ENCODE measurements around the gene CDC42EP5.
"Not testable (repeated sequence)": the region's sequence is repeated elsewhere in the genome, so short reads cannot be mapped to it uniquely, and the experiment has no call there.

Gene CDC42EP5, protein sequence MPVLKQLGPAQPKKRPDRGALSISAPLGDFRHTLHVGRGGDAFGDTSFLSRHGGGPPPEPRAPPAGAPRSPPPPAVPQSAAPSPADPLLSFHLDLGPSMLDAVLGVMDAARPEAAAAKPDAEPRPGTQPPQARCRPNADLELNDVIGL

DNA sequence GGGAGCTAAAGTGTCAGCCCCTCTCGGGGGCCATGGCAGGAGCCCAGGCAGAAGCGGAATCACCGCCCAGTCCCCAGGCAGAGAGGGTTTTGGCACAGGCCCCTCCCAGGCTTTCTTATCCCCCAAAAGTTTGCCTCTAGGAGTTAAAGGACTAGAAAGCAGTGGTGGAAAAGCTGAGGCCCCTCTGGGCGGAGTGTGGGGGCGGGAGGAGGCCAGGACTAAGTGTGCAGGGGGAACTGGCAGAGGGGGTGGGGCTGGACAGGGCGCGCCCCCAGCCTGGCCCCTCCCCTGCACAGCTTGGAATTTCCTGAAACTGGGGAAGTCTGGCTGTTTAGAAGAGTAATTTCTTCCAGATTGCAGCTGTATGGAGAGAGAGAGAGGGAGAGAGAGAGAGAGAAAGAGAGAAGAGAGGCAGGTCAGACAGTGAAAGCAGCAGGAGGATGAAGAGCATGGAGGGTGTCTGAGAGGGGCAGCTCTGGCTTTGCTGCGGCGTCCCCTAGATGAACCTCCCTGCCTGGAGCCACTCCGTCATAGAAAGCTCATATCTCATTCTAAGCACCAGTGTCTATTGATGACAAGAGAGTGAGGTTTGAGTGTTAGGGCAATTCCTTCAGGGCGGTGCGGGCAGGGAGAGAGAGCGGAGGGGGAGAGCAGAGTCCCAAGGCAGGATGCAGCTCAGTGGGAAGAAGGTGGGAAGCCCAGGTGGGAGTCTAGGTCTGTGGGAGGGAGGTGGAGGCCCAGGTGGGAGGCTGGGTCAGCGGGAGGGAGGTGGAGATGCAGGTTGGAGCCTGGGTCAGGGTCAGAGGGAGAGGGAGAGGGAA lies at the start of gene CDC42EP5:
TSS of gene CDC42EP5 (minus strand) at position 226 of the 821 bp plus-strand sequence. CDS start 7,749 bp downstream, outside the sequence.
- FAIRE-seq = no peak

DNA sequence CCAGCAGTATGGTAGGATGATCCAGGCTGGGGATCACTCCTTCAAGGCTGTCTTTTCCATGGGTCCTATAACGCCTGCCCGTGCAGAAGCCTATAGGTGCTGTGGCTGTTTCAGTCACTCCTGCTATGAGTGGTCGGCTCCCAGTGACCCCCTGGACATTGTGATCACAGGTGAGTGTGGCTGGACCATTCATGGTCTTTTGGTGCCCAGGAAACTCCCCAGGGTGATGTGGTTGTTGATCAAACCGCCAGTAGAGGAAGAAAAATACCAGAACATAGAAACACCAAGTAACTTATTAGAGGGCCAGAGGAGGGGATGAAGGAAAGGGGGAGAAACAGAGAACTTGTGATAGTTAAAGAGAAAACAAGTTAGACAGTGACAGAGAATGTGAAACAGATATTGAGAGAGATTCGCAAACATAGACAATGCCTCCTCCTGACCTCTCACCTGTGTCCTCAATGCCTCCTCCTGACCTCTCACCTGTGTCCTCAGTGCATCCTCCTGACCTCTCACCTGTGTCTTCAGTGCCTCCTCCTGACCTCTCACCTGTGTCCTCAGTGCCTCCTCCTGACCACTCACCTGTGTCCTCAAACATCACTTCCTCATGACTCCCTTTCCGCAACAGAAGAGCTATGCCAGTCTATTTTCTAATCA lies 48.9 kb upstream of the CDC42EP5 start:
- no peak for FAIRE-seq

- FAIRE-seq = no peak
Measured at GRCh38 chr19:54521022-54521859, 48.1 kb upstream of the CDC42EP5 start.

GRCh38 chr19:54518844-54519243 lies 45.7 kb upstream of the CDC42EP5 start:
- FAIRE-seq = no peak

GRCh38 chr19:54517483-54517882 lies 44.4 kb upstream of the CDC42EP5 start:
- FAIRE-seq = no peak

- FAIRE-seq = no peak
Measured at GRCh38 chr19:54515156-54515555, 42.1 kb upstream of the CDC42EP5 start.

DNA sequence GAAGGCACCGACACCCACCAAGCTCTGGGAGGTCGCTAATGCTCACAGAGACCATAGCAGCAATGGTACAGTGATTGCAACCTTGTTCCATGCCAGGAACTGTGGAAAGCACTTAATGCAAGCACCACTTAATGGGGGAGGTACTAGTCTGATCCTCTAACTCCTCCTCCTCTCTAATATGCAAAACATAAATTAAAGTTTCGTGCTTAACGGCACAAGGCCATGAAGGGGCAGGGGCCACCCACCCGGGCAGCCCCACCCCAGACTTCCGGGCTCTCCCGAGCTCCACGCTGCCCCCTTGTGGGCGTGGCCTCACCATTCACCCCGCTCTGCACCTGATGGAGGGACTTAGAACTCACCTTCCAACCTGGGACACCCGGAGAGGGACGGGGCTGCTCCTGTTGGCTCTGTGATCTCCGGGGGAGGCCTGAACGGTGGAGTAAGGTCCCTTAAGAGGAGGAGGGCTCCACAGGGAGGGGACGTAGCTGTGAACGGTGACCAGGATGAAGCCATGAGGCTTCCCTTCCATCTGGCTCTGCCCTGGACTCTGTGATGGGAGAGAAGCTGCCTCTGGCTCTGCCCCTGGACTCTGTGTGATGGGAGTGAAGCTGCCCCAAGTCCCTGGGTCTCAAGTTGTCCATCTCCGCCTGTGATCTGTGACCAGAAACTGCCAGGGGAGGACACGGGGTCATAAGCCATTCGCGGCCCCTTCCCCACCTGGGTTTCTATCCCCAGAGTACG lies 36.3 kb upstream of the CDC42EP5 start:
- FAIRE-seq = not testable (repeated sequence)

- not testable (repeated sequence) for FAIRE-seq
Measured at GRCh38 chr19:54508487-54508886, 35.4 kb upstream of the CDC42EP5 start.

DNA sequence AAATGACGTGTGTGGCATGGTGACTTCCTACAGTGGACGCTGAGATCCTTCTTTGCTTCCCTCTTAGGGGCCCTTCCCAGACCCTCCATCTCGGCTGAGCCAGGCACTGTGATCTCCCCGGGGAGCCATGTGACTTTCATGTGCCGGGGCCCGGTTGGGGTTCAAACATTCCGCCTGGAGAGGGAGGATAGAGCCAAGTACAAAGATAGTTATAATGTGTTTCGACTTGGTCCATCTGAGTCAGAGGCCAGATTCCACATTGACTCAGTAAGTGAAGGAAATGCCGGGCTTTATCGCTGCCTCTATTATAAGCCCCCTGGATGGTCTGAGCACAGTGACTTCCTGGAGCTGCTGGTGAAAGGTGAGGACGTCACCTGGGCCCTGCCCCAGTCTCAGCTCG lies 34.7 kb upstream of the CDC42EP5 start:
- no peak for FAIRE-seq

DNA sequence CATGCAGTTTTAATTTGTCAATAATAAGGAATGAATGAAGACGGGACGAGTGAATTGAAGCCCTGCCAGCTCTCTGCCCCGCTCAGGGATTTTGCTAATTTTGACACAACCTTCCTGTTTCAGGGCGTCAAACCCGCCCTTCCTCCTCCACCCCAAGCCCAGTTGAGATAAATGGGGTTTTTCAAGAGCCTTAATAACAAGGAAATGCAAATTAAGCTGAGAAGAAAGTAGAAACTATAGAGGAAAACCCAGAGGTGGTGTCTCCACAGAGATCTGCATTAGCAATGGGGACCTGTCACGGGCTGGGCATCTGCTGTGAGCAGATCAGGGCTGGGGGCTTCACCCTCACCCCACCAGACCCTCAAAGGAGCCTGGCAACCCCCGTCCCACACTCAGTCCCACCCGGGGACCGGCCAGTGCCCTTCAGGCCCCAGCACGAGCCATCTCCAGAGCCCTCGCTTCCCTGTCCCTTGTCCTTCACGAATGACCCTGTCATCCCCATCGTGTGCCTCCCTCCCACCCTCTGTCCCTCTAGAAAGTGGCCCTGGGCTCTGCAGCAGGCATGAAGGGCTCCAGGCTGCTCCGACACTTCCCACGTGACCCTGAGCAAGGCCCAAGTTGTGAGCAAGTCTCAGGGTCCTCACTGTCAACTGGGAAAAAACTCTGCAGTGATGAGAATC lies 34.1 kb upstream of the CDC42EP5 start:
- not testable (repeated sequence) for FAIRE-seq

DNA sequence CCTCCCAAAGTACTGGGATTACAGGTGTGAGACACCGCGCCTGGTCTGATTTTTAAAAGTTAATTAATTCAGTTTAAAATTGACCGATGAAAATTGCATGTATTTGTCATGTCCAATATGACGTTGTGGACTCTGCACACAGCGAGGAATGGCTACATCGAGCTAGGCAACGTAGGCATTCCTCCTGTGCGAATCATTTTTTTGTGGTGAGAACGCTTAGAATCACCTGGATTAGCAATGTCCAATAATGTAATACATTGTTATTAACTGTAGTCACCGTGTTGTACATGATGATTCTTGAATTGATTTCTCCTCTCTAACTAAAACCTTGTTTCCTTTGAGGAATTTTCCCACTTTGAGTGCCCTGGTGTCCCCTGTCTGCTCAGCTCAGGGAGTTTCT lies 33.0 kb upstream of the CDC42EP5 start:
- FAIRE-seq = no peak

GRCh38 chr19:54505542-54505941 lies 32.4 kb upstream of the CDC42EP5 start:
- FAIRE-seq = not testable (repeated sequence)

DNA sequence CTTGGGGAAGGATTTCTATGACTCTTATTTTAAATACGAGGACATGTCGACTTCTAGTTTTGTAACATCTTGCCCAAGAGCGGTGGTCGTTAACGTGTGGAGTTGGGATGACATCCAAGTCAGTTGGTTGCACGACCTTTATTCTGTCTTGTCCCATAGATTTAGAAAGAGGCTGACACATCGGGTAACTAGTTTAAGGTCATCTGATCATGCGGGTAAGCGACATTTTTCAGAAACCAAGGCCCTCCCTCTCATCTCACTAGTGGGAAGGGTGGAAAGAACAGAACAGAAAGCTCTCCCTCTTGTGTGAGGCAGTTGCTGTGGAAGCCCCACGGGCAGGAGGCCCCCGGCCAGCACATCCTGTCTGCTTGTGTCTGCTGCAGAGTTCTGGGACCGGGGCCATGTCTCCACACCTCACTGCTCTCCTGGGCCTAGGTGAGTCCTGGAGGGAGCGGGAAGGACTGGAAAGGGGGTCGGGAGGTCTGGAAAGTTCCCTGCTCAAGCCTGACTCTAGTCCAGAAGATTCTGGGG lies 29.5 kb upstream of the CDC42EP5 start, which contains the start of gene LAIR2:
TSS of gene LAIR2 (plus strand) at position 314 of the 531 bp plus-strand sequence. CDS start at position 402, 88 bp downstream.
- FAIRE-seq = no peak

DNA sequence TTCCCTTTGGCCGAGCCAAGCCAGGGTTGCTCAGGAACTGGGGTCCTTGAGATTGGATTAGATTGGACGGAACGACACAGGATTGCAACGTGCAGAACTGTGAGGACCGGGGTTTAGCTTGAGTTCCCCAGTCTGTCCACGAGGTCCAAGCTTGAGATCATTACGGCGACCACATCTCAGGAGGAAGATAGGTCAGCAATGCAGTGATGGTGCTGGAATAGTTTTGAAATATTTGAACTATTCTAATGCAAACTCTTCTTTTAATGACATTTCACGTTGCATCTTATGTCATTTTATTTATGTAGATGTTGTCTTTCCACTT lies 25.3 kb upstream of the CDC42EP5 start:
- FAIRE-seq = not testable (repeated sequence)

GRCh38 chr19:54497747-54498450 lies 24.8 kb upstream of the CDC42EP5 start:
- FAIRE-seq = not testable (repeated sequence)

- not testable (repeated sequence) for FAIRE-seq
Measured at GRCh38 chr19:54495284-54495683, 22.2 kb upstream of the CDC42EP5 start.

DNA sequence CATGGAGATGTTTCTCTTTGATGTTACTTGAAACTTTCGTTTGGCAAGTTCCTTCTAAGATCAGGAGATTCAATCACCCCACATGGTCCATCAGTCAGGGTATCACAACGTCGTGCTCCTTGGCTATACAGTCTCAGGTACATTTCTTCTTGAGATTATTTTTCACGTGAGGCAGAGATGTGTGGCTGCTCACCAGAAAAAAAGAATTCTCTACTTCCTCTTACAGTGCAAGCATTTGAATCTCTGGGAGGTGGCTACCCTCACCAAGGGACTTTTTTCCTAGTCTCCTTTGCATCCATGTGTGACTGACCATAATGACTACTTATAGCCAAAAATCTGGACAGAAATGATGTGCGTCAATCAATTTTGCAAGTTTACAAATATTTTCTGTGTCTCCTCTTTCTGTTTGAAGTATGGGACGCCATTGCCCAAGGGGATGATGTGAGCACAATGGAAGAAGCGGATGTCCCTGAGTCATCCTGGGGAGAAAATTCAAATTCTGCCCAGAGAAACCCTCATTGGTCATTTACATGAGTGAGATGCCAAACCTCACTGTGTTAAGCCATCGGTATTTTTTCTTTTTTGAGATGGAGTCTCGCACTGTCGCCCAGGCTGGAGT lies 21.0 kb upstream of the CDC42EP5 start:
- FAIRE-seq = no peak

DNA sequence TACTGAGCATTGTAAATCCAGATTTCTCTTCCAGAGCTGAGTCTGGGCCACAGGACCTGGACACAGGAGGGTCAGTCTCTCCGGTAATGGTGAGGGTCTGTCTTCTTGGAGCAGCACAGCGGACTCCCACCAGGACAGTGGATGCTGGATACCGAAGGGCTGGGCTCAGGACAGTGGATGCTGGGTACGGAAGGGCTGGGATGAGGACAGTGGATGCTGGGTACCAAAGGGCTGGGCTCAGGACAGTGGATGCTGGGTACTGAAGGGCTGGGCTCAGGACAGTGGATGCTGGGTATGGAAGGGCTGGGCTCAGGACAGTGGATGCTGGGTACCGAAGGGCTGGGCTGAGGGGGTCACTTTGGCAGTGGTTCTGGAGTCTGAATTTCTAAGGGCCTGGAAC lies 20.0 kb upstream of the CDC42EP5 start:
- FAIRE-seq = not testable (repeated sequence)

DNA sequence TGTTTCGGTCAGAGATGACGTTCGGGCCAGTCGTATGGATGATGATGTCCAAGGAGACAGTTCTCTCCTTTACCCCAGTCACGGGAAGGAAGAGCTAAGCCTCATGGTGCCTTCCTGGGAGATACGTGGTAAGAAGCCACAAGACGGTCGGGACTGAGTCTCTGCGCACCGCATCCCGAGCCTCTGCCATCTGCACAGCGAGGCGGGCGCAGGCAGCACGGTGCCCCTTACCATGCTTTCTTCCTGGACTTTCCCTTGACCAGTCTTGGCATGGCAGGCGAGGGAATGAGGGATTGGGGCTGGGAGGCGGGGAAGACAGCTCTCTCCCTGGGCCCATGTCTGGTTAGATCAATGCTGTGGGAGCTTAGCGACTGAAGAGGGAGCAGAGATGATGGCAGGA lies 19.5 kb upstream of the CDC42EP5 start:
- FAIRE-seq = no peak

GRCh38 chr19:54489766-54490165 lies 16.7 kb upstream of the CDC42EP5 start:
- FAIRE-seq = no peak

Data from colon (tissue), 2 donors.